Stomach smooth muscle (tissue), 2 donors: ENCODE results near the gene PLXNA4.

Source experiments
- H3K27ac ChIP-seq: one replicate; pipeline ENCODE4 v1.7.0; 2013; ENCODE audit warnings: mild to moderate bottlenecking, low read length, inconsistent platforms
- H3K27me3 ChIP-seq, 2 donors: one replicate each; pipeline ENCODE4 v1.7.0; 2013; ENCODE audit warnings: low read length in 2 of 2; ENCODE audit not compliant: insufficient read depth in 2 of 2, control insufficient read depth in 1 of 2
- H3K36me3 ChIP-seq, 2 donors: one replicate each; pipeline ENCODE4 v1.7.0; 2013; ENCODE audit warnings: low read length in 2 of 2; ENCODE audit not compliant: control insufficient read depth in 2 of 2, insufficient read depth in 2 of 2
- H3K4me1 ChIP-seq: one replicate; pipeline ENCODE4 v1.7.0; 2013; ENCODE audit warnings: low read length; ENCODE audit not compliant: control insufficient read depth, insufficient read depth
- H3K4me3 ChIP-seq, 2 donors: one replicate each; pipeline ENCODE4 v1.7.0; 2013; ENCODE audit warnings: low read length in 2 of 2
- H3K9ac ChIP-seq, 2 donors: one replicate each; pipeline ENCODE4 v1.7.0; 2013; ENCODE audit warnings: low read length in 2 of 2, mild to moderate bottlenecking in 1 of 2
- H3K9me3 ChIP-seq, 2 donors: one replicate each; pipeline ENCODE4 v1.7.0; 2013; ENCODE audit warnings: low read length in 2 of 2; ENCODE audit not compliant: control insufficient read depth in 2 of 2
- donor health status: healthy.
- donor health status: Pancreatic carcinoma.

The PLXNA4 gene

DNA sequence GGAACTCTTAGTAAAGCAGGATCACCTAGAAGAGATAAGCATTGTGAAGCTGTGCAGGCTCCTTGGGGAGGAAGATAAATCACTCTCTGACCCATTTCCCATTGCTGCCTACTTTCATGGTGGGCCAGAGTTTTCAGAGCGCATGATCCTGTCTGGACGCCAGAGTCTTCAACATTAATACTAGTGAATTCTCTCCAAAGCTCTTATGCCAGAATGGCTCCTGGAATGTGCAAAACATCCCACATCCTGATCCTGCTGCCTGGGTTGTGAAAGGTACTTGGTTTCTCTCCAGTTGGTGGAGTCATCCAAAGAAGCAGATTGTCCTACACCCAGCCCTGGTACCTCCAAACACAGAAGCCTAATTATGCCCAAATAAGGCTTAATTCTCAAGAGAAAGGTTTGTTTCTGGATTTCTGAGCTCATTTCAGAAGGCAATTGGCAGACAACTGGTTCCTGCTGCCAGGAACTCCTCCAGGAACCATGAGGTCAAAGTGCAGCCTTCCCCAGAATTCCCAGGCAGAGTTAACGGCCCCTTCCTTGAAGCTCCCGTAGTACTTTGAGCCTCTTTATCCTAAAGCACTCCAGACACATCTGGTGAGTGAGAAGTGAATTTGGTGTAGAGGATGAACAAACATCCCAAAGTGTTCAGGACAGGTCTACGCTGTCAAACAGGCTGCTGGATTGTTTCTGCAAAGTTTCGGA, 495.2 kb downstream of the PLXNA4 start:
- Histone ChIP-seq H3K27ac (peak overlapping the region; percentile 31), H3K36me3 (no peaks in the 10 kb centered on the region), H3K9ac (no peak overlapping the region), H3K27me3 (no peaks in the 10 kb centered on the region), H3K4me3 (no peak overlapping the region), H3K9me3 (no peaks in the 10 kb centered on the region), H3K4me1 (peaks cover 18% of the 10 kb centered on the region)

DNA sequence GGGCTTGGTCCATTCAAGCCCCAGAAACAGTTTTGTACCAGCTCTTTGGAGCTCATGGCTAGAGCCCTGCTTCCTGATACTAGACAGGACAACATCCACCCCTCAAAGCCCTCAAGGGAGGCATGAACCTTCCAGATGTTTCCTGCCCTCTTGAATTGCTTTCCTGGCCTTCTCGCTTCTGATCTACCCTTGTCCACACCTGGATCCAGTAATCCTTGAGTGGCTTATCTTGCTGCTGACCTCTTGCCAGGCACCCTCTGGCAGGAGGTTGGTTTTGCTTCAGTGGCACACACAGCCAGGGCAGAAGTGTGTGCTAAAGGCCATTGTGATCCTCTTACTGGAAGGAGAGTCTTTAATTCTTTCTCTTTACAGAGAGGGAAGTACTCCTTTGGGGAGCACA, 495.8 kb downstream of the PLXNA4 start:
- Histone ChIP-seq H3K27ac (no peak overlapping the region), H3K4me1 (peaks cover 18% of the 10 kb centered on the region), H3K4me3 (no peak overlapping the region), H3K27me3 (no peaks in the 10 kb centered on the region), H3K9me3 (no peaks in the 10 kb centered on the region), H3K9ac (no peak overlapping the region), H3K36me3 (no peaks in the 10 kb centered on the region)

DNA sequence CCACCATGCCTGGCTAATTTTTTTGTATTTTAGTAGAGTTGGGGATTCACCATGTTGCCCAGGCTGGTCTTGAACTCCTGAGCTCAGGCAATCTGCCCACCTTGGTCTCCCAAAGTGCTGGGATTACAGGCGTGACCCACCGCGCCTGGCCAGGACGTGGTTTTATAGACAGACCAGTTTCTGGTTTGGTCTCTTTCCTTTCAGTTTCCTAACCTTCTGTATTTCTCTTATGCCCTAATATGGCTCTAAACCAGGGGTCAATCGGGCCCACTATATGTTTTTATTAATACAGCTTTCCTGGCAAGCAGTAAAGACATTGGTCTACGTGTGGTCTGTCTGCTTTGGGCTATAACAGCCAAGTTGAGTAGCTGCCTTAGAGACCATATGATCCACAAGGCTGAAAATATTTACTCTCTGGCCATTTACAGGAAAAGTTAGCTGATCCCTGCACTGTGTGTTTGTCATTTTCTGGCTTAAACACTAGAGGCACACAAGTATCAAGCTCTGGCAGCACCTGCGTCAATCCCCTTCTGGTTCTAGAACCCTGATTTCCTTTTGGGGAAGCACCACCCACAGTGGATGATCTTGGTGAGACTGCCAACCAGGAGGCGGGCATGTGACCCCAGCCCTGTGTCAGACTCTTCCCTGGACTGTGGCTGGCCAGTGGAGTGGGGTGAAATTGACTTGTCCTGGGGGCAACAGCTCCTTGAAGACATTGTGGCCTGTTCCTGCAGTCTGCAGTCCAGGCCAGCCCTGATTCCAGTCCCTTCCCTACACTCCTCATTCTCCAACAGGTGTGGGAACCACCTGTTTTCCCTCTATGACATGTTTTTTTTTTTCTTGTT, 497.2 kb downstream of the PLXNA4 start:
- no peak overlapping the region for H3K27ac ChIP-seq
- H3K27me3 ChIP-seq = no peaks in the 10 kb centered on the region
- no peaks in the 10 kb centered on the region for H3K9me3 ChIP-seq
- peaks cover 21% of the 10 kb centered on the region for H3K4me1 ChIP-seq
- no peak overlapping the region for H3K4me3 ChIP-seq
- H3K36me3 ChIP-seq = no peaks in the 10 kb centered on the region
- H3K9ac ChIP-seq = no peak overlapping the region

DNA sequence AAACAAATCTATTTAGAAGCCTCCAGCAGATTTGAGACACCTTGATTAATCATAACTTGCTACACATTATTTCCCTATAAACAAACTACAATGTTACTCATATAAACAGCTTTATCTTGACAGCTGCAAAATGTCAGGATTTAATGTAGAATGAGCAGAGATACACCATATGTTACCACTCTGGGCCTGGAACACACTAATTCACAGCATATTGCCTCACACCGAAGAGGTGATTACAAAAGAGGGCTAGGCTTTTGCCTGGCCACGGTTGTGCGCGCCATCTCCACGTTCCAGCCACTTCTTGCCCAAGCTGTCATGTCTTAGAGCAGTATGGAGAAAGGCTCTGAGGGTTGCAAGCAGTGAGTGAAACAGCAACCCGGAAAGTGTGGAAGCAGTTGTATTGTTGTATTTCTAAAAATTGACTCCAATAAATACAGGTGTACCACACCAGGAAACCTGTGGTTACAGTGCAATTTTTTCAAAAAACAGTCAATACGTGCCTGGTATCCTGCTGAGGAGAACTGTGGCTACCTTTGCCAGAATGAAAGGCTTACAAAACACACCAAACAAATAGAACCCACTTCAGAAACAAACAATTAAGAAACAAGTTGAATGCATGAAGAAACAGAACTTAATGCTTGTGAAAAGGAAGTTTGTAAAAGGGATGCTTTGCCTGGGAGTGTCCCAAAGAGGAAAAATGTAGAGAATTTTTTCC, 498.1 kb downstream of the PLXNA4 start:
- Histone ChIP-seq H3K27me3 (no peaks in the 10 kb centered on the region), H3K27ac (no peak overlapping the region), H3K9ac (no peak overlapping the region), H3K36me3 (no peaks in the 10 kb centered on the region), H3K4me1 (peaks cover 26% of the 10 kb centered on the region), H3K9me3 (no peaks in the 10 kb centered on the region), H3K4me3 (no peak overlapping the region)

DNA sequence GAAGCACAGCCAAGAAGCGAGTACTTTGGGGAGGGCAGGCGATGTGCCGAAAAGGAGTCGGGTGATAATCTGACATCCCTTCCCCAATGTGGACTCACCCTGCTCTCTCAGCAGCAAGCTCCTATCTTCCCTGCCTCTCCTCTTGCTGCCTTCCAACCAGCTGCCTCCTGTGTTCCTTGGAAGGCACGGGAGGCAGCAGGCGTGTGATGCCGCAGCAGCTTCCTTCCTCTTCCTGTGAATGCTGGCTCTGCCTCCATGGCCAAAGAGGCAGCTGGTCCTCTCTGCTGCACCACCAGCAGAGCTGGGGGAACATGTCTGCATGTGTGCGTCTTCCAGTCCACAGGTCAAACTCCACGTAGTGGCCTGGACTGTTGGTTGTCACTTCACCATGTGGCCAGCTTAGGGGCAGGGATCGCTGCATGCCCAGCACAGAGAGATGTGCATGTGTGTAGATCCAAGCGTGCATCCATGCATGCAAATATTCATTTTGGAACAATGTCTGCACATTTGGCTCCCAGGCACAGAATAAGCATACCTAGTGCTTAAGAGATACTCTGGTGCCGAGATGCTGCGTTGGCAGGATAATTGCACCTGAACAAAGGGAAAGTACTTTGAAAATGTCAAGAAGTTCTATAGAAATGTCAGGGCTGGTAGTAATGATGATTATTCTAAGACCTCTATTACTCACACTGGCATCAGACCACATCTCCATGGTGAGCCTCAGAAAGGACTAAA, 499.8 kb downstream of the PLXNA4 start:
- no peak overlapping the region for H3K9ac ChIP-seq
- H3K27me3 ChIP-seq = no peaks in the 10 kb centered on the region
- no peaks in the 10 kb centered on the region for H3K9me3 ChIP-seq
- no peaks in the 10 kb centered on the region for H3K36me3 ChIP-seq
- no peak overlapping the region for H3K4me3 ChIP-seq
- no peak overlapping the region for H3K27ac ChIP-seq
- peaks cover 21% of the 10 kb centered on the region for H3K4me1 ChIP-seq

DNA sequence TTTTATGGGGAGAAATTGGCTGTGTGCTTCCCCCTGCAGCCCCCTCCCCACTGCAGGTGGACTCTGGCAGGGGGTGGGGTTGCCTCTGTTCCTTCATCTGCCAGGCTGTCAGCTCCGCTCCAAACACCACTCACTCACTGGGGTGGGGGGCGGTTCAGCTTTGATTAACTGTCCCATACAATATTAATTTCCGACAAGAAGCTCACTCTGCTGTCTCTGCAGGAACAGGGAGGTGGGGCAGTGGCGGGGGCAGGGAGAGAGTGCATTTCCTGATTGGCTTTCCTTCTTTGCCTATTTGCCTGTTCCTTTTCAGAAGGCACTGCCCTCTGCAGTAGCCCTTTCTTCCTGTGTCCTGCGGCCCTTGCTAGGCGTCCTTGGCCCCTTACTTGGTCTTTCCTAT, 500.8 kb downstream of the PLXNA4 start:
- no peaks in the 10 kb centered on the region for H3K9me3 ChIP-seq
- H3K4me1 ChIP-seq = peaks cover 12% of the 10 kb centered on the region
- H3K27ac ChIP-seq = no peak overlapping the region
- no peak overlapping the region for H3K4me3 ChIP-seq
- H3K36me3 ChIP-seq = no peaks in the 10 kb centered on the region
- no peaks in the 10 kb centered on the region for H3K27me3 ChIP-seq
- no peak overlapping the region for H3K9ac ChIP-seq

DNA sequence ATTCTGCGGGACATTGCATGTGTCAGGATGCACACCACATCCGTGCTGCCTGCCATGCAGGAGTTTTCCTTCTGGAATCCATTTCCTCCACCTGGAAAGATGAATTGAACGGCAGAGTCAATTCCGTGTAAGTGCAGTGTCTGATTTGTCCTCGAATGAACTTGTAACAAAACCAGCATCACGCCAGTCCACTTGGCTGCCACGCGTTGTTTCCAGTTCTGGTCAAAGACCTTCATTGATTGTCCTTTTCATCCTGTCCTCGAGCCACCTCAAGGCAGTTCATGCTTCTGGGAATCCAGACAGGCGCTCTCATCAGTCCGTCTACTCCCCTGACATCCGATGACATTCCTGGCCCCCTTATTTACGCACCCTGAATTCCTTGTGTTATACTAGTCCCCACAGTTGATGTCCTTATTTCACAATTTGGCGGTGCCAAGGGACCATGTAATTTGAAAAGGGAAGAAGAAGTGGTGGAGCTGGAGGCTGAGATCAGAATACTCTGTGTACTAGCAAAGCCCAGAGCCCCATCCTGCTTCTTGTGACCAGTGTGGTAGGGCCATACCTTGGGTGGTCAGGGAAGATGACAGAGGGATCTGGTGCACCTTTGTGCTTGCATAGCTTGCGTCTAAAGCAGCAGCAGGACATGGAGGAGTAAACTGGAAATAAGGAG, 502.2 kb downstream of the PLXNA4 start:
- Histone ChIP-seq H3K27me3 (no peaks in the 10 kb centered on the region), H3K4me3 (no peak overlapping the region), H3K4me1 (peaks cover 10% of the 10 kb centered on the region), H3K27ac (no peak overlapping the region), H3K9me3 (no peaks in the 10 kb centered on the region), H3K9ac (no peak overlapping the region), H3K36me3 (no peaks in the 10 kb centered on the region)
